Neural progenitor cell (in vitro differentiated cells): ENCODE data around the gene ASAP2.

ENCODE experiments used
- EZH2 ChIP-seq: fragments of 200-600 bp; sonication (generic); IDR thresholded peaks from 2 replicates; pipeline ENCODE4 v1.6.1; 2017; ENCODE audit warnings: antibody characterized with exemption, mild to moderate bottlenecking, moderate library complexity
- EZH2phosphoT487 ChIP-seq: fragments of 200-600 bp; sonication (generic); IDR thresholded peaks from 2 replicates; pipeline ENCODE4 v1.6.1; 2017; ENCODE audit warnings: antibody characterized with exemption
- TF ChIP-seq, protein P1 (sequence below): fragments of 200-600 bp; sonication (generic); IDR thresholded peaks from 2 replicates; pipeline ENCODE4 v1.5.1; 2017; ENCODE audit warnings: antibody characterized with exemption, mild to moderate bottlenecking

GRCh38 chr2:9170458-9171130 is 36.0 kb upstream of the ASAP2 start:
- TF ChIP-seq EZH2 = no peak
- TF ChIP-seq, protein P1, sequence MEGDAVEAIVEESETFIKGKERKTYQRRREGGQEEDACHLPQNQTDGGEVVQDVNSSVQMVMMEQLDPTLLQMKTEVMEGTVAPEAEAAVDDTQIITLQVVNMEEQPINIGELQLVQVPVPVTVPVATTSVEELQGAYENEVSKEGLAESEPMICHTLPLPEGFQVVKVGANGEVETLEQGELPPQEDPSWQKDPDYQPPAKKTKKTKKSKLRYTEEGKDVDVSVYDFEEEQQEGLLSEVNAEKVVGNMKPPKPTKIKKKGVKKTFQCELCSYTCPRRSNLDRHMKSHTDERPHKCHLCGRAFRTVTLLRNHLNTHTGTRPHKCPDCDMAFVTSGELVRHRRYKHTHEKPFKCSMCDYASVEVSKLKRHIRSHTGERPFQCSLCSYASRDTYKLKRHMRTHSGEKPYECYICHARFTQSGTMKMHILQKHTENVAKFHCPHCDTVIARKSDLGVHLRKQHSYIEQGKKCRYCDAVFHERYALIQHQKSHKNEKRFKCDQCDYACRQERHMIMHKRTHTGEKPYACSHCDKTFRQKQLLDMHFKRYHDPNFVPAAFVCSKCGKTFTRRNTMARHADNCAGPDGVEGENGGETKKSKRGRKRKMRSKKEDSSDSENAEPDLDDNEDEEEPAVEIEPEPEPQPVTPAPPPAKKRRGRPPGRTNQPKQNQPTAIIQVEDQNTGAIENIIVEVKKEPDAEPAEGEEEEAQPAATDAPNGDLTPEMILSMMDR = no peak
- TF ChIP-seq EZH2phosphoT487 = no peak
